Psoas muscle (tissue), 8 donors: Measurements from ENCODE around the gene KCNN4. TPM values are rescaled to one million over a fixed set of nuclear protein-coding genes. Genes with fewer than 3 reads are reported as not detected.

ENCODE experiments used
- ATAC-seq, 4 donors: fragments of 200-7000 bp; cut with Tn5 transposase; one replicate each; pipeline ENCODE4 v1.9.1; 2020; ENCODE audit warnings: moderate library complexity in 3 of 4, mild to moderate bottlenecking in 2 of 4
- DNase-seq, 2 donors: peaks; one replicate each; pipeline ENCODE4 v3.0.0-alpha.2; 2020
- H3K27ac ChIP-seq: fragments of 200-600 bp; one replicate; pipeline ENCODE4 v1.8.0; 2022
- H3K27me3 ChIP-seq, 3 donors: fragments of 200-600 bp in 1 of 3; one replicate each; pipeline versions ENCODE4 v1.6.1 to v1.8.0; 2013 to 2022; ENCODE audit warnings: low read length in 2 of 3, mild to moderate bottlenecking in 2 of 3, moderate library complexity in 1 of 3; ENCODE audit not compliant: insufficient read depth in 3 of 3
- H3K36me3 ChIP-seq, 2 donors: fragments of 200-600 bp in 1 of 2; one replicate each; pipeline versions ENCODE4 v1.6.1 to v1.8.0; 2013 to 2022; ENCODE audit warnings: low read depth in 1 of 2, mild to moderate bottlenecking in 1 of 2, moderate library complexity in 1 of 2; ENCODE audit not compliant: insufficient read depth in 1 of 2
- H3K4me1 ChIP-seq: fragments of 200-600 bp; one replicate; pipeline ENCODE4 v1.8.0; 2022
- H3K4me3 ChIP-seq: fragments of 200-600 bp; one replicate; pipeline ENCODE4 v1.8.0; 2022; ENCODE audit warnings: mild to moderate bottlenecking
- H3K9me3 ChIP-seq: fragments of 200-600 bp; one replicate; pipeline ENCODE4 v1.8.0; 2022
- WGBS, 3 donors: extraction: QIAGEN DNeasy Blood & Tissue Kit; methylation state at CpG; one replicate each; pipeline versions ENCODE4 v1.1.6 to v1.1.7; 2013; 5-methylcytosine and 5-hydroxymethylcytosine counted together
- intact Hi-C, 2 donors: fragments of 100-400 bp; cut with DNase I; formaldehyde crosslinking; loops; one replicate each; pipeline versions ENCODE4 v1.11.0 to v1.14.2; 2022
- polyA plus RNA-seq, 3 donors: library from polyadenylated mRNA; stranded (reverse); fragments of 200-250 nt; gene quantifications; one replicate each; pipeline ENCODE4 v1.2.3, GENCODE V29; 2013
- total RNA-seq, 4 donors: library from RNA; stranded (reverse); fragmentation: NEBNext Ultra II Directional in 2 of 4; extraction: Animal tissue kit (Norgen Biotek cat#: 25700) in 2 of 4; gene quantifications; one replicate each; pipeline versions ENCODE4 v1.2.1 to v1.2.4, GENCODE V29; 2021 to 2023
- TF ChIP-seq, protein P1 (sequence below): fragments of 200-600 bp; IDR thresholded peaks from one replicate; pipeline ENCODE4 v1.8.0; 2022; ENCODE audit warnings: antibody characterized with exemption
- donor health status: healthy with polysubstance abuse.
- donor health status: DM: no; HTN: no; CAD: no; lungs with moderate emphysema.
- donor health status: Bipolar disorder and iron deficiency.
- donor health status: healthy.
- donor health status: DM: yes; HTN: yes; CAD: no.
- donor health status: DM: no; HTN: no; CAD: no.
- donor health status: DM: no; HTN: no; CAD: no.
- donor health status: DM: yes; HTN: yes; CAD: no.

The KCNN4 gene
- total and polyA plus RNA-seq, 7 donors, result 0.09 to 0.89 (median 0.30) TPM

DNA sequence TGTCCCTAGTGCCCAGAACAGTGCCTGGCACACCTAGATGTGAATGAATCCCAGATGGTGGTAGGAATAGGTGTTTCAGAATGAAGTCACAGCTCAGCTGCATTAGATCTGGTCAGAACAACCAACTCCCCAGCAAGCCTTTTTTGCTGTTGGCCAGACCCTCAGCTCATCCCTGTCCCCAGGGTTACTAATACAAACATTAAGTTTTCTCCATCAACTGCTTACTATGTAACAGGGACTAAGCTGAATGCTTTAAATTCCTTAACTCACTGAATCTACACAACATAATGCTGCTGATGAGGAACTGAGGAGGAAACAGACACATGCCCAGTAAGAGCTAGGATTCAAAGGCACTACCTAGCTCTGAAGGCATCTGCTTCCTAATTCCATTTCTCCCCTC lies 44.8 kb downstream of the KCNN4 start:
- Histone ChIP-seq H3K27me3 (no peaks in the 10 kb centered on the region), H3K4me3 (no peak overlapping the region), H3K9me3 (no peaks in the 10 kb centered on the region), H3K4me1 (no peaks in the 10 kb centered on the region), H3K27ac (no peak overlapping the region), H3K36me3 (peaks cover 19 to 100% of the 10 kb centered on the region in 2 donors)
- no peak for DNase-seq
- intact Hi-C loops, result no loop called here
- TF ChIP-seq, protein P1, sequence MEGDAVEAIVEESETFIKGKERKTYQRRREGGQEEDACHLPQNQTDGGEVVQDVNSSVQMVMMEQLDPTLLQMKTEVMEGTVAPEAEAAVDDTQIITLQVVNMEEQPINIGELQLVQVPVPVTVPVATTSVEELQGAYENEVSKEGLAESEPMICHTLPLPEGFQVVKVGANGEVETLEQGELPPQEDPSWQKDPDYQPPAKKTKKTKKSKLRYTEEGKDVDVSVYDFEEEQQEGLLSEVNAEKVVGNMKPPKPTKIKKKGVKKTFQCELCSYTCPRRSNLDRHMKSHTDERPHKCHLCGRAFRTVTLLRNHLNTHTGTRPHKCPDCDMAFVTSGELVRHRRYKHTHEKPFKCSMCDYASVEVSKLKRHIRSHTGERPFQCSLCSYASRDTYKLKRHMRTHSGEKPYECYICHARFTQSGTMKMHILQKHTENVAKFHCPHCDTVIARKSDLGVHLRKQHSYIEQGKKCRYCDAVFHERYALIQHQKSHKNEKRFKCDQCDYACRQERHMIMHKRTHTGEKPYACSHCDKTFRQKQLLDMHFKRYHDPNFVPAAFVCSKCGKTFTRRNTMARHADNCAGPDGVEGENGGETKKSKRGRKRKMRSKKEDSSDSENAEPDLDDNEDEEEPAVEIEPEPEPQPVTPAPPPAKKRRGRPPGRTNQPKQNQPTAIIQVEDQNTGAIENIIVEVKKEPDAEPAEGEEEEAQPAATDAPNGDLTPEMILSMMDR, result no peak
- ATAC-seq, result no peak

GRCh38 chr19:43735013-43735412 lies 45.8 kb downstream of the KCNN4 start:
- WGBS, 3 donors, result 95 to 97% (median 96%) methylated on average over 6 of the region's 6 CpGs
- Histone ChIP-seq H3K36me3 (peaks cover 17 to 100% of the 10 kb centered on the region in 2 donors), H3K4me3 (no peak overlapping the region)

GRCh38 chr19:43731846-43732245 lies 48.9 kb downstream of the KCNN4 start:
- TF ChIP-seq, protein P1, result no peak
- DNase-seq, result no peak
- H3K4me3 ChIP-seq, result no peak overlapping the region
- no peak overlapping the region for H3K27ac ChIP-seq
- peaks cover 11 to 87% of the 10 kb centered on the region in 2 donors for H3K36me3 ChIP-seq
- H3K27me3 ChIP-seq, result no peaks in the 10 kb centered on the region
- no peaks in the 10 kb centered on the region for H3K4me1 ChIP-seq
- no peaks in the 10 kb centered on the region for H3K9me3 ChIP-seq
- no peak for ATAC-seq
- intact Hi-C loops, result no loop called here
- WGBS, 3 donors, result 64 to 75% (median 70%) methylated on average over 1 of the region's 1 CpG

More at GRCh38 chr19:43735013-43735412, 45.8 kb downstream of the KCNN4 start:
- DNase-seq (no peak), ATAC-seq (no peak)
- no peaks in the 10 kb centered on the region for H3K27me3 ChIP-seq
- no peak overlapping the region for H3K27ac ChIP-seq
- H3K4me1 ChIP-seq, result no peaks in the 10 kb centered on the region
- TF ChIP-seq, protein P1, result no peak
- intact Hi-C loops, result no loop called here
- no peaks in the 10 kb centered on the region for H3K9me3 ChIP-seq

GRCh38 chr19:43731346-43731745 lies 49.4 kb downstream of the KCNN4 start:
- WGBS, 3 donors, result 63 to 67% (median 64%) methylated on average over 14 of the region's 14 CpGs
- Histone ChIP-seq H3K27me3 (no peaks in the 10 kb centered on the region), H3K27ac (no peak overlapping the region), H3K9me3 (no peaks in the 10 kb centered on the region), H3K4me1 (no peaks in the 10 kb centered on the region), H3K36me3 (peaks cover 11 to 82% of the 10 kb centered on the region in 2 donors), H3K4me3 (no peak overlapping the region)
- intact Hi-C loops, result no loop called here
- TF ChIP-seq, protein P1, result no peak
- ATAC-seq (no peak), DNase-seq (no peak)

DNA sequence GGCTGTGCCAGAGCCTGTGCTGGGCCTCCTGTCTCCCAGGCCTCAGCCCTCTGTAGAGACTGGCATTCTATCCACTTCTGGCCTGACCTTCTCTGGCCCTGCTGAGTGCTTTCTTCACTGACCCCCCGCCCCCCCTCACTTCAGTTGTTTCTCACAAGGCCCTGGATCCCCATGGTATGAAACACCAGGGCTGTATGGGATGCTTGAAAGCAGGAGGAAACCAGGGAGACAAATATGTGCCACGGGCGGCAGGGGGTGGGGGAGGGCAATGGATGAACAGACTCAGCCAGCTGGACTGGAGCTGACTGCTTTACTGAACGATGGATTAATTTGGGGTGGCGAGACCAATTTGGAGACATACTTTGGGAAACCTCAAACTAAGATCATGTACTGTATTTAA lies 50.9 kb downstream of the KCNN4 start:
- 53 to 77% (median 65%) methylated on average over 5 of the region's 5 CpGs for WGBS, 3 donors
- DNase-seq (no peak), ATAC-seq (no peak)
- Histone ChIP-seq H3K36me3 (peaks cover 7 to 68% of the 10 kb centered on the region in 2 donors), H3K27ac (no peak overlapping the region), H3K9me3 (no peaks in the 10 kb centered on the region), H3K27me3 (no peaks in the 10 kb centered on the region), H3K4me1 (no peaks in the 10 kb centered on the region), H3K4me3 (no peak overlapping the region)
- TF ChIP-seq, protein P1, result no peak
- intact Hi-C loops, result no loop called here
